Panc1 (cell line): Measurements from ENCODE around the gene WDHD1. TPM values are rescaled to one million over a fixed set of nuclear protein-coding genes. Genes with fewer than 3 reads are reported as not detected.

Experiments used
- ATAC-seq: fragments of 200-7000 bp; cut with Tn5 transposase; 2 replicates; pipeline ENCODE4 v1.9.1; 2020; ENCODE audit warnings: mild to moderate bottlenecking, moderate library complexity
- BruUV-seq: library from RNA; stranded (reverse); fragments of 400-500 nt; replicated peaks from 2 replicates; lab custom pipeline; 2021; lab: Mats Ljungman, UMichigan
- CTCF ChIA-PET: fragments of 300-600 bp; sonication (Branson Sonifier 250); formaldehyde crosslinking; loops from one replicate; lab custom pipeline; 2022; ENCODE audit warnings: antibody characterized with exemption; lab: Charles Lee
- POLR2A ChIA-PET: fragments of 300-600 bp; sonication (Branson Sonifier 250); formaldehyde crosslinking; loops from one replicate; lab custom pipeline; 2022; ENCODE audit warnings: antibody characterized with exemption; lab: Charles Lee
- DNase-seq: peaks from one replicate; pipeline ENCODE4 v3.0.0-alpha.2; 2010; ENCODE audit warnings: low read depth, low spot score
- H3K27ac ChIP-seq: 2 replicates; pipeline ENCODE4 v1.5.1; 2011; ENCODE audit warnings: mild to moderate bottlenecking, low read length, inconsistent platforms
- H3K27me3 ChIP-seq: fragments of 200-500 bp; sonication (Bioruptor generic); 2 replicates; pipeline ENCODE4 v1.6.0; 2014; ENCODE audit warnings: low read length, inconsistent platforms; ENCODE audit not compliant: control insufficient read depth, insufficient read depth
- H3K36me3 ChIP-seq: fragments of 200-500 bp; sonication (Bioruptor generic); 2 replicates; pipeline ENCODE4 v1.5.1; 2014; ENCODE audit warnings: inconsistent platforms, mild to moderate bottlenecking, low read length, moderate library complexity; ENCODE audit not compliant: control insufficient read depth, insufficient read depth
- H3K4me1 ChIP-seq: 2 replicates; pipeline ENCODE4 v1.5.1; 2011; ENCODE audit warnings: inconsistent platforms, mild to moderate bottlenecking, low read length, moderate library complexity; ENCODE audit not compliant: control insufficient read depth, insufficient read depth
- H3K4me3 ChIP-seq, 2 experiments: 2 replicates each; pipeline ENCODE4 v1.5.1; 2011 to 2012; ENCODE audit warnings: low read depth in 2 of 2, low read length in 2 of 2, mild to moderate bottlenecking in 2 of 2, inconsistent platforms in 1 of 2, moderate library complexity in 1 of 2
- H3K9me3 ChIP-seq: fragments of 200-500 bp; sonication (Bioruptor generic); 2 replicates; pipeline ENCODE4 v1.5.1; 2014; ENCODE audit warnings: low read depth, mild to moderate bottlenecking, inconsistent platforms, low read length, moderate library complexity; ENCODE audit not compliant: control insufficient read depth, insufficient read depth
- CTCF ChIP-seq: fragments of 450-650 bp; IDR thresholded peaks from 2 replicates; pipeline ENCODE4 v1.5.1; 2017; ENCODE audit warnings: mild to moderate bottlenecking
- POLR2AphosphoS5 ChIP-seq: IDR thresholded peaks from 2 replicates; pipeline ENCODE4 v1.6.1; 2012; ENCODE audit warnings: mild to moderate bottlenecking, low read depth, low read length, moderate library complexity
- REST ChIP-seq, 2 experiments: IDR thresholded peaks; 2 replicates each; pipeline ENCODE4 v1.6.1; 2011 to 2012; ENCODE audit warnings: low read depth in 2 of 2, control low read depth in 1 of 2, low read length in 1 of 2, mild to moderate bottlenecking in 1 of 2, moderate library complexity in 1 of 2; ENCODE audit not compliant: insufficient read depth in 1 of 2
- SIN3A ChIP-seq: IDR thresholded peaks from 2 replicates; pipeline ENCODE4 v1.6.1; 2012; ENCODE audit warnings: low read depth, mild to moderate bottlenecking, low read length, moderate library complexity, borderline replicate concordance; ENCODE audit not compliant: insufficient read depth
- TCF7L2 ChIP-seq: IDR thresholded peaks from 2 replicates; pipeline ENCODE4 v1.6.1; 2011; ENCODE audit warnings: mild to moderate bottlenecking, low read depth, low read length, inconsistent platforms
- in situ Hi-C: cut with HindIII; loops from 2 replicates; pipeline ENCODE4 v1.10.0; 2016; ENCODE audit warnings: low sequenced_read_pairs, low pct_unique_long_range_greater_than_20kb
- intact Hi-C: fragments of 100-400 bp; cut with micrococcal nuclease; formaldehyde crosslinking; loops from one replicate; pipeline ENCODE4 v1.10.0; 2022; ENCODE audit not compliant: unreplicated experiment
- total RNA-seq: library from RNA; stranded (reverse); gene quantifications from one replicate; pipeline ENCODE4 v1.2.1, GENCODE V29; 2021; ENCODE audit not compliant: unreplicated experiment

Gene WDHD1
- total RNA-seq, 1 experiment from 2014 or later: 21.7 TPM

- POLR2A ChIA-PET: interaction anchor here (0.6 to 0.8 kb wide), 2 partner anchors 45 to 112 kb away, joined by 3 to 20 read pairs; partner anchors contain the start of genes SOCS4 and WDHD1
- ATAC-seq (peak; percentile 67), DNase-seq (no peak)
- in situ Hi-C loops: no loop called here
- BruUV-seq: no TSS peak
- Histone ChIP-seq H3K27me3 (no peaks in the 10 kb centered on the region), H3K36me3 (no peaks in the 10 kb centered on the region; the same call in 1 of the 2 replicates), H3K4me1 (no peaks in the 10 kb centered on the region), H3K27ac (no peak overlapping the region), H3K4me3 (no peak overlapping the region), H3K9me3 (no peaks in the 10 kb centered on the region)
- TF ChIP-seq CTCF: no peak
- TF ChIP-seq SIN3A: no peak
- no peak for TF ChIP-seq TCF7L2
- TF ChIP-seq REST (IDR thresholded peaks at IDR 0.05; ENCODE audit: insufficient read depth in 1 of 2, low read depth in 2 of 2, low read length in 1 of 2): no peak
- TF ChIP-seq POLR2AphosphoS5: no peak
- intact Hi-C loops: no loop called here
- CTCF ChIA-PET: interaction anchor here (0.7 to 1.0 kb wide), 2 partner anchors 13 to 74 kb away, joined by 4 to 11 read pairs; no protein-coding TSS in a partner anchor
Observed at GRCh38 chr14:55071870-55072640, 45.2 kb upstream of the WDHD1 start.

GRCh38 chr14:55070981-55071411 lies 44.1 kb upstream of the WDHD1 start:
- H3K36me3 ChIP-seq: peaks cover 6% of the 10 kb centered on the region; the same call in 1 of the 2 replicates
- no peak for TF ChIP-seq CTCF
- 0 out of 2 replicates have a peak, but pooled peaks have one; percentile 17 for TF ChIP-seq POLR2AphosphoS5
- no peak overlapping the region for H3K4me3 ChIP-seq
- H3K27ac ChIP-seq: no peak overlapping the region
- ATAC-seq: no peak
- in situ Hi-C loops: no loop called here
- CTCF ChIA-PET: no interaction called here
- no TSS peak for BruUV-seq
- intact Hi-C loops: no loop called here
- no peaks in the 10 kb centered on the region for H3K9me3 ChIP-seq
- POLR2A ChIA-PET: interaction anchor here (0.6 kb wide), 1 partner anchor 21 kb away, joined by 3 read pairs; no protein-coding TSS in a partner anchor
- no peaks in the 10 kb centered on the region for H3K27me3 ChIP-seq
- H3K4me1 ChIP-seq: no peaks in the 10 kb centered on the region
- no peak for DNase-seq
